ENCODE data around the gene DNAH17.

DNAH17 gene

GRCh38 chr17:78528541-78528940 lies 48.7 kb downstream of the DNAH17 start:
- no peak for DNase-seq (ENCODE audit: low spot score in 2 of 2)
- H3K36me3 Mint-ChIP-seq (ENCODE audit: insufficient read depth): no peaks in the 10 kb centered on the region
- ATAC-seq (replicated peaks; ENCODE audit: extremely low read depth, poor library complexity, severe bottlenecking): no peak
- no peaks in the 10 kb centered on the region for H3K9me3 Mint-ChIP-seq
- no peak overlapping the region for H3K27ac Mint-ChIP-seq (ENCODE audit: low read depth)
- H3K4me1 Mint-ChIP-seq: no peaks in the 10 kb centered on the region
- H3K27me3 Mint-ChIP-seq: peaks cover 18% of the 10 kb centered on the region
- no peak overlapping the region for H3K4me3 Mint-ChIP-seq

GRCh38 chr17:78527345-78527744 lies 49.9 kb downstream of the DNAH17 start:
- Mint-ChIP-seq H3K36me3 (ENCODE audit: insufficient read depth) (no peaks in the 10 kb centered on the region), H3K27ac (ENCODE audit: low read depth) (no peak overlapping the region), H3K9me3 (no peaks in the 10 kb centered on the region), H3K4me3 (no peak overlapping the region), H3K27me3 (peaks cover 18% of the 10 kb centered on the region), H3K4me1 (no peaks in the 10 kb centered on the region)
- DNase-seq (ENCODE audit: low spot score in 2 of 2): no peak
- ATAC-seq (replicated peaks; ENCODE audit: extremely low read depth, poor library complexity, severe bottlenecking): no peak

- Mint-ChIP-seq H3K36me3 (ENCODE audit: insufficient read depth) (no peaks in the 10 kb centered on the region), H3K4me1 (no peaks in the 10 kb centered on the region), H3K27ac (ENCODE audit: low read depth) (no peak overlapping the region), H3K4me3 (no peak overlapping the region), H3K27me3 (peaks cover 18% of the 10 kb centered on the region), H3K9me3 (no peaks in the 10 kb centered on the region)
- DNase-seq (ENCODE audit: low spot score in 2 of 2) (no peak), ATAC-seq (replicated peaks; ENCODE audit: extremely low read depth, poor library complexity, severe bottlenecking) (no peak)
Measured at GRCh38 chr17:78526231-78527025, 50.8 kb downstream of the DNAH17 start.

GRCh38 chr17:78525511-78526160 lies 51.6 kb downstream of the DNAH17 start:
- Mint-ChIP-seq H3K4me3 (no peak overlapping the region), H3K27me3 (peaks cover 18% of the 10 kb centered on the region), H3K9me3 (no peaks in the 10 kb centered on the region), H3K36me3 (ENCODE audit: insufficient read depth) (no peaks in the 10 kb centered on the region), H3K27ac (ENCODE audit: low read depth) (peak overlapping the region; percentile 69), H3K4me1 (no peaks in the 10 kb centered on the region)
- DNase-seq (ENCODE audit: low spot score in 2 of 2) (no peak), ATAC-seq (replicated peaks; ENCODE audit: extremely low read depth, poor library complexity, severe bottlenecking) (no peak)

- H3K27ac Mint-ChIP-seq (ENCODE audit: low read depth): no peak overlapping the region
- no peak for DNase-seq (ENCODE audit: low spot score in 2 of 2)
- no peaks in the 10 kb centered on the region for H3K36me3 Mint-ChIP-seq (ENCODE audit: insufficient read depth)
- no peak for ATAC-seq (replicated peaks; ENCODE audit: extremely low read depth, poor library complexity, severe bottlenecking)
- H3K4me1 Mint-ChIP-seq: no peaks in the 10 kb centered on the region
- H3K9me3 Mint-ChIP-seq: no peaks in the 10 kb centered on the region
- peaks cover 18% of the 10 kb centered on the region for H3K27me3 Mint-ChIP-seq
- H3K4me3 Mint-ChIP-seq: no peak overlapping the region
Measured at GRCh38 chr17:78524870-78525510, 52.2 kb downstream of the DNAH17 start.

GRCh38 chr17:78523934-78524655 lies 53.1 kb downstream of the DNAH17 start:
- Mint-ChIP-seq H3K4me1 (no peaks in the 10 kb centered on the region), H3K27me3 (peaks cover 18% of the 10 kb centered on the region), H3K4me3 (no peak overlapping the region), H3K27ac (ENCODE audit: low read depth) (no peak overlapping the region), H3K9me3 (no peaks in the 10 kb centered on the region), H3K36me3 (ENCODE audit: insufficient read depth) (no peaks in the 10 kb centered on the region)
- ATAC-seq (replicated peaks; ENCODE audit: extremely low read depth, poor library complexity, severe bottlenecking) (no peak), DNase-seq (ENCODE audit: low spot score in 2 of 2) (no peak)

GRCh38 chr17:78522031-78522809 lies 55.0 kb downstream of the DNAH17 start:
- Mint-ChIP-seq H3K36me3 (ENCODE audit: insufficient read depth) (no peaks in the 10 kb centered on the region), H3K27ac (ENCODE audit: low read depth) (no peak overlapping the region), H3K9me3 (no peaks in the 10 kb centered on the region)

GRCh38 chr17:78517421-78517820 lies 59.8 kb downstream of the DNAH17 start:
- Mint-ChIP-seq H3K9me3 (no peaks in the 10 kb centered on the region), H3K27me3 (peaks cover 15% of the 10 kb centered on the region), H3K36me3 (ENCODE audit: insufficient read depth) (no peaks in the 10 kb centered on the region), H3K4me1 (no peaks in the 10 kb centered on the region), H3K27ac (ENCODE audit: low read depth) (no peak overlapping the region), H3K4me3 (no peak overlapping the region)
- ATAC-seq (replicated peaks; ENCODE audit: extremely low read depth, poor library complexity, severe bottlenecking): no peak
- no peak for DNase-seq (ENCODE audit: low spot score in 2 of 2)

More at GRCh38 chr17:78522031-78522809, 55.0 kb downstream of the DNAH17 start:
- ATAC-seq (replicated peaks; ENCODE audit: extremely low read depth, poor library complexity, severe bottlenecking): no peak
- Mint-ChIP-seq H3K27me3 (peaks cover 31% of the 10 kb centered on the region), H3K4me3 (no peak overlapping the region), H3K4me1 (no peaks in the 10 kb centered on the region)
- no peak for DNase-seq (ENCODE audit: low spot score in 2 of 2)

GRCh38 chr17:78515480-78515879 lies 61.7 kb downstream of the DNAH17 start:
- Mint-ChIP-seq H3K27me3 (peaks cover 15% of the 10 kb centered on the region), H3K4me3 (no peak overlapping the region), H3K9me3 (no peaks in the 10 kb centered on the region), H3K27ac (ENCODE audit: low read depth) (no peak overlapping the region), H3K4me1 (no peaks in the 10 kb centered on the region), H3K36me3 (ENCODE audit: insufficient read depth) (no peaks in the 10 kb centered on the region)
- no peak for ATAC-seq (replicated peaks; ENCODE audit: extremely low read depth, poor library complexity, severe bottlenecking)
- DNase-seq (ENCODE audit: low spot score in 2 of 2): no peak

GRCh38 chr17:78514521-78514920 lies 62.7 kb downstream of the DNAH17 start:
- Mint-ChIP-seq H3K27me3 (peaks cover 15% of the 10 kb centered on the region), H3K36me3 (ENCODE audit: insufficient read depth) (no peaks in the 10 kb centered on the region), H3K27ac (ENCODE audit: low read depth) (no peak overlapping the region), H3K9me3 (no peaks in the 10 kb centered on the region), H3K4me1 (no peaks in the 10 kb centered on the region), H3K4me3 (no peak overlapping the region)
- ATAC-seq (replicated peaks; ENCODE audit: extremely low read depth, poor library complexity, severe bottlenecking) (no peak), DNase-seq (ENCODE audit: low spot score in 2 of 2) (no peak)

- ATAC-seq (replicated peaks; ENCODE audit: extremely low read depth, poor library complexity, severe bottlenecking): no peak
- H3K27ac Mint-ChIP-seq (ENCODE audit: low read depth): no peak overlapping the region
- no peaks in the 10 kb centered on the region for H3K4me1 Mint-ChIP-seq
- no peak overlapping the region for H3K4me3 Mint-ChIP-seq
- H3K9me3 Mint-ChIP-seq: no peaks in the 10 kb centered on the region
- no peaks in the 10 kb centered on the region for H3K36me3 Mint-ChIP-seq (ENCODE audit: insufficient read depth)
- H3K27me3 Mint-ChIP-seq: peaks cover 18% of the 10 kb centered on the region
- DNase-seq (ENCODE audit: low spot score in 2 of 2): no peak
Measured at GRCh38 chr17:78512976-78513375, 64.2 kb downstream of the DNAH17 start.

Measured in central memory CD8-positive, alpha-beta T cell (primary cell).